Sigmoid colon (tissue), 7 donors: ENCODE data around the gene ZNF799. TPM values are rescaled to one million over a fixed set of nuclear protein-coding genes. Genes with fewer than 3 reads are reported as not detected.

ENCODE experiments used
- DNase-seq: peaks from one replicate; pipeline ENCODE4 v3.0.0-alpha.2; 2019
- H3K27ac ChIP-seq, 4 donors: fragments of 200-600 bp; sonication (generic); one replicate each; pipeline ENCODE4 v1.5.1; 2016 to 2019; ENCODE audit warnings: mild to moderate bottlenecking in 1 of 4
- H3K27me3 ChIP-seq, 3 donors: fragments of 200-600 bp; sonication (generic); one replicate each; pipeline ENCODE4 v1.5.1; 2019; ENCODE audit warnings: mild to moderate bottlenecking in 1 of 3
- H3K36me3 ChIP-seq, 4 donors: fragments of 200-600 bp; sonication (generic); one replicate each; pipeline ENCODE4 v1.5.1; 2016 to 2019
- H3K4me1 ChIP-seq, 4 donors: fragments of 200-600 bp; sonication (generic); one replicate each; pipeline ENCODE4 v1.5.1; 2017 to 2019
- H3K4me3 ChIP-seq, 4 donors: fragments of 200-600 bp; sonication (generic); one replicate each; pipeline ENCODE4 v1.5.1; 2017 to 2019; ENCODE audit warnings: mild to moderate bottlenecking in 2 of 4, moderate library complexity in 1 of 4
- H3K9me3 ChIP-seq, 4 donors: fragments of 200-600 bp in 3 of 4; sonication (generic) in 3 of 4; one replicate each; pipeline versions ENCODE4 v1.5.1 to v1.6.1; 2013 to 2019
- CTCF ChIP-seq, 4 experiments: fragments of 450-650 bp in 3 of 4; fragments of 200-600 bp in 1 of 4; IDR thresholded peaks; one replicate each; pipeline ENCODE4 v1.5.1; 2016 to 2019; ENCODE audit warnings: antibody characterized with exemption in 4 of 4, mild to moderate bottlenecking in 3 of 4, moderate library complexity in 2 of 4
- EP300 ChIP-seq, 4 donors: sonication (generic); formaldehyde crosslinking; IDR thresholded peaks; one replicate each; pipeline ENCODE4 v1.6.1; 2017; ENCODE audit warnings: antibody characterized with exemption in 4 of 4
- POLR2A ChIP-seq, 2 donors: fragments of 450-650 bp; IDR thresholded peaks; one replicate each; pipeline ENCODE4 v1.6.1; 2016; ENCODE audit warnings: antibody characterized with exemption in 2 of 2, mild to moderate bottlenecking in 2 of 2, moderate library complexity in 2 of 2
- POLR2AphosphoS5 ChIP-seq, 4 donors: sonication (generic); formaldehyde crosslinking; IDR thresholded peaks; one replicate each; pipeline ENCODE4 v1.6.1; 2017; ENCODE audit warnings: antibody characterized with exemption in 4 of 4
- WGBS, 2 donors: extraction: QIAGEN DNeasy Blood & Tissue Kit; methylation state at CpG; one replicate each; pipeline ENCODE4 v1.1.7; 2013; 5-methylcytosine and 5-hydroxymethylcytosine counted together
- intact Hi-C: fragments of 100-400 bp; cut with DNase I; formaldehyde crosslinking; loops from one replicate; pipeline ENCODE4 v1.15.1; 2023
- polyA plus RNA-seq, 3 donors: library from polyadenylated mRNA; stranded (reverse); fragments of 200-250 nt; gene quantifications; one replicate each; pipeline ENCODE4 v1.2.3, GENCODE V29; 2013
- small RNA-seq, 3 donors: library from RNA; depleted of rRNA; stranded (forward); fragments of <200 nt; gene quantifications; one replicate each; pipeline ENCODE3, GENCODE V24; 2016
- total RNA-seq, 4 donors: library from RNA; depleted of rRNA; stranded (reverse); fragments of >200 nt; gene quantifications; one replicate each; pipeline ENCODE4 v1.1.0, GENCODE V29; 2016
- donor health status: healthy with polysubstance abuse.
- donor health status: Bipolar disorder and iron deficiency.
- donor health status: healthy.

Gene ZNF799
- total and polyA plus RNA-seq, 7 donors, result 3.0 to 7.4 (median 4.6) TPM

GRCh38 chr19:12346896-12347295, 54.2 kb downstream of the ZNF799 start:
- H3K4me3 ChIP-seq, result no peak overlapping the region
- no peak for TF ChIP-seq EP300 (IDR thresholded peaks at IDR 0.05)
- DNase-seq, result no peak
- no peaks in the 10 kb centered on the region for H3K4me1 ChIP-seq
- peaks cover 0 to 27% (median 24%) of the 10 kb centered on the region in 4 donors for H3K9me3 ChIP-seq
- no peaks in the 10 kb centered on the region for H3K27me3 ChIP-seq
- peaks cover 18 to 28% (median 21%) of the 10 kb centered on the region in 4 donors for H3K36me3 ChIP-seq
- intact Hi-C loops, result no loop called here
- H3K27ac ChIP-seq, result no peak overlapping the region
- 51 to 76% methylated on average over 2 of the region's 2 CpGs for WGBS, 2 donors

GRCh38 chr19:12345197-12345596, 55.9 kb downstream of the ZNF799 start:
- Histone ChIP-seq H3K4me1 (no peaks in the 10 kb centered on the region), H3K27ac (no peak overlapping the region), H3K27me3 (no peaks in the 10 kb centered on the region), H3K4me3 (no peak overlapping the region), H3K9me3 (peaks cover 0 to 18% (median 12%) of the 10 kb centered on the region in 4 donors), H3K36me3 (peaks cover 1 to 11% (median 6%) of the 10 kb centered on the region in 4 donors)
- 94 to 98% methylated on average over 1 of the region's 1 CpG for WGBS, 2 donors
- TF ChIP-seq POLR2A (IDR thresholded peaks at IDR 0.05), result no peak
- no peak for TF ChIP-seq EP300 (IDR thresholded peaks at IDR 0.05)
- TF ChIP-seq CTCF (IDR thresholded peaks at IDR 0.05), result no peak
- no peak for TF ChIP-seq POLR2AphosphoS5 (IDR thresholded peaks at IDR 0.05)
- DNase-seq, result no peak
- intact Hi-C loops, result no loop called here

Small RNA genes lying within 50 kb of the gene (small RNA-seq; reads per million reads assigned to genes)
- gene RPS29P23, result 0 reads per million in 3 donors

Other genes starting within 250 kb of the ZNF799 start
- 1 to 10 TPM; 5.0 to 8.0 (median 6.9) TPM for gene ZNF625, start 244.5 kb downstream of the ZNF799 start, total RNA-seq
- gene ZNF625, start 244.5 kb downstream of the ZNF799 start, polyA plus RNA-seq, result 1 to 10 TPM in 2 of 3 donors, not detected in 1; 1.7 to 1.8 TPM
- gene ZNF136, start 238.2 kb downstream of the ZNF799 start, total RNA-seq, result 10 to 100 TPM in 2 of 4 donors, 1 to 10 TPM in 2; 9.2 to 15.5 (median 10.1) TPM
- 1 to 10 TPM; 1.6 to 4.7 (median 3.6) TPM for gene ZNF136, start 238.2 kb downstream of the ZNF799 start, polyA plus RNA-seq
- 10 to 100 TPM in 2 of 4 donors, 1 to 10 TPM in 2; 6.4 to 16.3 (median 11.2) TPM for gene ZNF44, start 106.4 kb downstream of the ZNF799 start, total RNA-seq
- gene ZNF44, start 106.4 kb downstream of the ZNF799 start, polyA plus RNA-seq, result 10 to 100 TPM in 1 of 3 donors, 1 to 10 TPM in 2; 7.2 to 12.3 (median 7.9) TPM
- 1 to 10 TPM; 2.5 to 6.6 (median 4.3) TPM for gene ZNF563, start 67.6 kb downstream of the ZNF799 start, total RNA-seq
- 1 to 10 TPM; 1.8 to 2.5 (median 2.1) TPM for gene ZNF563, start 67.6 kb downstream of the ZNF799 start, polyA plus RNA-seq
- 1 to 10 TPM in 3 of 4 donors, under 1 TPM in 1; 0.55 to 3.2 (median 2.9) TPM for gene ZNF442, start 35.6 kb downstream of the ZNF799 start, total RNA-seq
- gene ZNF442, start 35.6 kb downstream of the ZNF799 start, polyA plus RNA-seq, result 1 to 10 TPM in 1 of 3 donors, under 1 TPM in 2; under 0.01 to 1.2 (median 0.60) TPM
- gene ZNF443, start 39.8 kb upstream of the ZNF799 start, total RNA-seq, result 1 to 10 TPM; 3.2 to 5.6 (median 3.6) TPM
- 1 to 10 TPM; 2.3 to 2.4 (median 2.3) TPM for gene ZNF443, start 39.8 kb upstream of the ZNF799 start, polyA plus RNA-seq
- gene ZNF709, start 83.5 kb upstream of the ZNF799 start, total RNA-seq, result 1 to 10 TPM; 2.4 to 8.3 (median 3.5) TPM
- gene ZNF709, start 83.5 kb upstream of the ZNF799 start, polyA plus RNA-seq, result 1 to 10 TPM in 1 of 3 donors, under 1 TPM in 2; 0.46 to 1.2 (median 0.60) TPM
- 10 to 100 TPM; 11.7 to 17.8 (median 16.4) TPM for gene ZNF564, start 150.2 kb upstream of the ZNF799 start, total RNA-seq
- gene ZNF564, start 150.2 kb upstream of the ZNF799 start, polyA plus RNA-seq, result 1 to 10 TPM; 7.4 to 9.0 (median 7.8) TPM
- gene ZNF490, start 209.5 kb upstream of the ZNF799 start, total RNA-seq, result 1 to 10 TPM; 4.3 to 7.8 (median 5.5) TPM
- gene ZNF490, start 209.5 kb upstream of the ZNF799 start, polyA plus RNA-seq, result 1 to 10 TPM in 2 of 3 donors, not detected in 1; 1.6 to 2.2 TPM
- 10 to 100 TPM; 16.6 to 27.6 (median 22.3) TPM for gene ZNF791, start 209.6 kb upstream of the ZNF799 start, total RNA-seq
- gene ZNF791, start 209.6 kb upstream of the ZNF799 start, polyA plus RNA-seq, result 1 to 10 TPM; 4.2 to 9.4 (median 5.3) TPM